ENCODE data around the gene NSUN6. TPM values are rescaled to one million over a fixed set of nuclear protein-coding genes. Genes with fewer than 3 reads are reported as not detected.

NSUN6 gene
- total RNA-seq, 1 experiment from 2014 or later: 15.1 TPM

- TF ChIP-seq, protein P1, sequence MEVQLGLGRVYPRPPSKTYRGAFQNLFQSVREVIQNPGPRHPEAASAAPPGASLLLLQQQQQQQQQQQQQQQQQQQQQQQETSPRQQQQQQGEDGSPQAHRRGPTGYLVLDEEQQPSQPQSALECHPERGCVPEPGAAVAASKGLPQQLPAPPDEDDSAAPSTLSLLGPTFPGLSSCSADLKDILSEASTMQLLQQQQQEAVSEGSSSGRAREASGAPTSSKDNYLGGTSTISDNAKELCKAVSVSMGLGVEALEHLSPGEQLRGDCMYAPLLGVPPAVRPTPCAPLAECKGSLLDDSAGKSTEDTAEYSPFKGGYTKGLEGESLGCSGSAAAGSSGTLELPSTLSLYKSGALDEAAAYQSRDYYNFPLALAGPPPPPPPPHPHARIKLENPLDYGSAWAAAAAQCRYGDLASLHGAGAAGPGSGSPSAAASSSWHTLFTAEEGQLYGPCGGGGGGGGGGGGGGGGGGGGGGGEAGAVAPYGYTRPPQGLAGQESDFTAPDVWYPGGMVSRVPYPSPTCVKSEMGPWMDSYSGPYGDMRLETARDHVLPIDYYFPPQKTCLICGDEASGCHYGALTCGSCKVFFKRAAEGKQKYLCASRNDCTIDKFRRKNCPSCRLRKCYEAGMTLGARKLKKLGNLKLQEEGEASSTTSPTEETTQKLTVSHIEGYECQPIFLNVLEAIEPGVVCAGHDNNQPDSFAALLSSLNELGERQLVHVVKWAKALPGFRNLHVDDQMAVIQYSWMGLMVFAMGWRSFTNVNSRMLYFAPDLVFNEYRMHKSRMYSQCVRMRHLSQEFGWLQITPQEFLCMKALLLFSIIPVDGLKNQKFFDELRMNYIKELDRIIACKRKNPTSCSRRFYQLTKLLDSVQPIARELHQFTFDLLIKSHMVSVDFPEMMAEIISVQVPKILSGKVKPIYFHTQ (CRISPR knock-in tag; IDR thresholded peaks at IDR 0.05): no peak
- no peak for TF ChIP-seq IRF2 (CRISPR knock-in tag; IDR thresholded peaks at IDR 0.05; ENCODE audit: borderline replicate concordance, low read depth)
- TF ChIP-seq ZNF416 (CRISPR knock-in tag; IDR thresholded peaks at IDR 0.05): no peak
These were observed 9.5 kb upstream of the NSUN6 start (continued) for GRCh38 chr10:18660816-18661431.

DNA sequence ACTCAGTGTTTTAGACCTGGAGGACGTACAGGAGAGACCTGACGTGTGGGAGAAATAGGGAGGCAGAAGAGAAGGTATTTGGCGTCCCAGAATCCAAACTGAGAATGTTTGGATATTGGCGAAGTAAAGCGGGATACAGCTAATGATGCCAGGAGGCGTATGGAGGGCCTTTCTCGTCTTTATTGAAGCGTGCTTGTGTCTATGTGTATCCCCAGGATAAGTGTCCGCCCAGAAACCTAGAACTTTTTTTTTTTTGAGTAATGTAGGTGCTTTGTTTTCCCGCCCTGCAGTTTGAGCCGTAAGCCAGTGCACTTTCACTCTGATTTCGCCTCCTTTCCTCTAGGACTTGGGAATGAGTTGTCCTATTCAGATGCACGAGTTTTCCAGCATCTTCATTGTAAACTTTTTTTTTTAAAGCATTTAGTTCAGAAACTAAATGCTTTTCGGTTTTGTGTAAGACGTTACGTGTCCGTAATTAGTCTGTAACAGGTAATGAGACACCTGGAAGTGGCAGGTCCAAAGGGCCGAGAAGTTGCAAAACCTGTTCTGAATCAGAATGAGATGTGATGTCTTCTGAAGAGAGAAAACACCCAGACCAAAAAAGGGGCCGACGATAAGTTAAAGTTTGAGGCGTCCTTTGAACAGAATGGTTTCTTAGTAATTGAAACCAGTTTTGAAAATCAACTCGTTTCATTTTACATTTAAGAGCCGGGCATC lies 8.6 kb upstream of the NSUN6 start:
- ATAC-seq: no peak
- TF ChIP-seq CREM (CRISPR knock-in tag; IDR thresholded peaks at IDR 0.05) (no peak), ZNF423 (CRISPR knock-in tag; IDR thresholded peaks at IDR 0.05) (no peak), MYBL2 (CRISPR knock-in tag; IDR thresholded peaks at IDR 0.05) (no peak), FOXP1 (CRISPR knock-in tag; IDR thresholded peaks at IDR 0.05; ENCODE audit: borderline replicate concordance) (no peak), ELF4 (CRISPR knock-in tag; IDR thresholded peaks at IDR 0.05; ENCODE audit: low read depth) (no peak), ZNF671 (CRISPR knock-in tag; IDR thresholded peaks at IDR 0.05) (no peak), ETV6 (CRISPR knock-in tag; IDR thresholded peaks at IDR 0.05) (no peak), FOXK1 (CRISPR knock-in tag; IDR thresholded peaks at IDR 0.05) (no peak), ZNF219 (CRISPR knock-in tag; IDR thresholded peaks at IDR 0.05; ENCODE audit: borderline replicate concordance) (no peak)
- TF ChIP-seq, protein P2, sequence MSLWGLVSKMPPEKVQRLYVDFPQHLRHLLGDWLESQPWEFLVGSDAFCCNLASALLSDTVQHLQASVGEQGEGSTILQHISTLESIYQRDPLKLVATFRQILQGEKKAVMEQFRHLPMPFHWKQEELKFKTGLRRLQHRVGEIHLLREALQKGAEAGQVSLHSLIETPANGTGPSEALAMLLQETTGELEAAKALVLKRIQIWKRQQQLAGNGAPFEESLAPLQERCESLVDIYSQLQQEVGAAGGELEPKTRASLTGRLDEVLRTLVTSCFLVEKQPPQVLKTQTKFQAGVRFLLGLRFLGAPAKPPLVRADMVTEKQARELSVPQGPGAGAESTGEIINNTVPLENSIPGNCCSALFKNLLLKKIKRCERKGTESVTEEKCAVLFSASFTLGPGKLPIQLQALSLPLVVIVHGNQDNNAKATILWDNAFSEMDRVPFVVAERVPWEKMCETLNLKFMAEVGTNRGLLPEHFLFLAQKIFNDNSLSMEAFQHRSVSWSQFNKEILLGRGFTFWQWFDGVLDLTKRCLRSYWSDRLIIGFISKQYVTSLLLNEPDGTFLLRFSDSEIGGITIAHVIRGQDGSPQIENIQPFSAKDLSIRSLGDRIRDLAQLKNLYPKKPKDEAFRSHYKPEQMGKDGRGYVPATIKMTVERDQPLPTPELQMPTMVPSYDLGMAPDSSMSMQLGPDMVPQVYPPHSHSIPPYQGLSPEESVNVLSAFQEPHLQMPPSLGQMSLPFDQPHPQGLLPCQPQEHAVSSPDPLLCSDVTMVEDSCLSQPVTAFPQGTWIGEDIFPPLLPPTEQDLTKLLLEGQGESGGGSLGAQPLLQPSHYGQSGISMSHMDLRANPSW (CRISPR knock-in tag; conservative IDR thresholded peaks at IDR 0.05; ENCODE audit: low read depth): no peak
- TF ChIP-seq, protein P3, sequence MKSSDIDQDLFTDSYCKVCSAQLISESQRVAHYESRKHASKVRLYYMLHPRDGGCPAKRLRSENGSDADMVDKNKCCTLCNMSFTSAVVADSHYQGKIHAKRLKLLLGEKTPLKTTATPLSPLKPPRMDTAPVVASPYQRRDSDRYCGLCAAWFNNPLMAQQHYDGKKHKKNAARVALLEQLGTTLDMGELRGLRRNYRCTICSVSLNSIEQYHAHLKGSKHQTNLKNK (CRISPR knock-in tag; IDR thresholded peaks at IDR 0.05): no peak
- CTCF ChIA-PET: interaction anchor here (0.6 kb wide), 1 partner anchor 29 kb away, joined by 3 read pairs; no protein-coding TSS in a partner anchor
- H3K4me3 Mint-ChIP-seq: peak overlapping the region; percentile 99
- no peaks in the 10 kb centered on the region for H3K9me3 Mint-ChIP-seq
- no peak for DNase-seq (ENCODE audit: low spot score)
- H3K27ac Mint-ChIP-seq: peak overlapping the region; percentile 98
- peaks cover 30% of the 10 kb centered on the region for H3K4me1 Mint-ChIP-seq
- H3K27me3 Mint-ChIP-seq (ENCODE audit: low read depth): no peaks in the 10 kb centered on the region
- POLR2A ChIA-PET: no interaction called here
- H3K36me3 Mint-ChIP-seq: peaks cover 8% of the 10 kb centered on the region

- H3K4me1 Mint-ChIP-seq: peaks cover 27% of the 10 kb centered on the region
- H3K9me3 Mint-ChIP-seq: no peaks in the 10 kb centered on the region
- ATAC-seq: peak; percentile 98
- no peak for TF ChIP-seq MXD4 (CRISPR knock-in tag; IDR thresholded peaks at IDR 0.05; ENCODE audit: borderline replicate concordance)
- peak; percentile 62 for TF ChIP-seq ETV6 (CRISPR knock-in tag; IDR thresholded peaks at IDR 0.05)
- no peak for TF ChIP-seq ARID4B (CRISPR knock-in tag; IDR thresholded peaks at IDR 0.05; ENCODE audit: borderline replicate concordance)
- TF ChIP-seq ZNF396 (CRISPR knock-in tag; IDR thresholded peaks at IDR 0.05; ENCODE audit: borderline replicate concordance): no peak
- no peak for TF ChIP-seq ZNF263 (CRISPR knock-in tag; IDR thresholded peaks at IDR 0.05; ENCODE audit: low read depth)
- no peak for TF ChIP-seq OVOL2 (CRISPR knock-in tag; IDR thresholded peaks at IDR 0.05; ENCODE audit: borderline replicate concordance)
- TF ChIP-seq, protein P3 (CRISPR knock-in tag; IDR thresholded peaks at IDR 0.05): no peak
- no peak for TF ChIP-seq NR2C2 (CRISPR knock-in tag; IDR thresholded peaks at IDR 0.05)
These were observed 7.9 kb upstream of the NSUN6 start, which contains the start of gene ARL5B for GRCh38 chr10:18659125-18659818. ARL5B (plus strand) TSS chr10:18659431; CDS start chr10:18659638, 207 bp downstream.

More at GRCh38 chr10:18659125-18659818, 7.9 kb upstream of the NSUN6 start, which contains the start of gene ARL5B:
- DNase-seq (ENCODE audit: low spot score): peak; percentile 95
- Mint-ChIP-seq H3K27ac (peak within 1 kb of the TSS; percentile 98), H3K27me3 (ENCODE audit: low read depth) (no peaks in the 10 kb centered on the region), H3K36me3 (peaks cover 8% of the 10 kb centered on the region; the same call in 1 of the 2 replicates), H3K4me3 (peak within 1 kb of the TSS; percentile 99)
- CTCF ChIA-PET: interaction anchor here (0.6 kb wide), 1 partner anchor 30 kb away, joined by 3 read pairs; no protein-coding TSS in a partner anchor
- POLR2A ChIA-PET: interaction anchor here (0.5 to 1.0 kb wide), 12 partner anchors 8 to 1656 kb away, joined by 3 to 6 read pairs (median 3); no protein-coding TSS in a partner anchor

Data from WTC11 (cell line).